GM12874 (cell line): ENCODE results near the gene MYO18A.

Source experiments
- TF ChIP-seq, protein P1 (sequence below): IDR thresholded peaks from 2 replicates; pipeline ENCODE4 v1.5.1; 2011; ENCODE audit warnings: low read depth, mild to moderate bottlenecking, control low read depth, low read length, moderate library complexity; ENCODE audit not compliant: insufficient read depth

MYO18A gene

DNA sequence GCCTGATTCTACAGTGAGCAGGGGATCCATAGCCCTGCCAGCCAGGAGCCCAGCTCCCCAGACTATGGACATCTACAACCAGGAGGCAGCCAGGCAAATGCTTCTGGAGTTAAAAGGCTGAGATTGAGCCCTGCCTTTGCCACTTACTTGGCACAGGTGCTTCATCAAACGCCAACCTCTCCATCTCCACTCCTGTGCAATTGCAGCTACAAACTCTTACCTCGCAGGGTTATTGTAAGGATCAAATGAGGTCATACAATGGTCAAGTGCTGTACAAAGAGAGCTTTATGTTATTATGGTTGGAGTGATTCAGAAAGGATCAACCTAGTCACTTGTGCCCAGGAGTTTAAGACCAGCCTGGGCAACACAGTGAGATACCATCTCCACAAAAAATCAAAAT is 9.8 kb upstream of the MYO18A start:
- TF ChIP-seq, protein P1, sequence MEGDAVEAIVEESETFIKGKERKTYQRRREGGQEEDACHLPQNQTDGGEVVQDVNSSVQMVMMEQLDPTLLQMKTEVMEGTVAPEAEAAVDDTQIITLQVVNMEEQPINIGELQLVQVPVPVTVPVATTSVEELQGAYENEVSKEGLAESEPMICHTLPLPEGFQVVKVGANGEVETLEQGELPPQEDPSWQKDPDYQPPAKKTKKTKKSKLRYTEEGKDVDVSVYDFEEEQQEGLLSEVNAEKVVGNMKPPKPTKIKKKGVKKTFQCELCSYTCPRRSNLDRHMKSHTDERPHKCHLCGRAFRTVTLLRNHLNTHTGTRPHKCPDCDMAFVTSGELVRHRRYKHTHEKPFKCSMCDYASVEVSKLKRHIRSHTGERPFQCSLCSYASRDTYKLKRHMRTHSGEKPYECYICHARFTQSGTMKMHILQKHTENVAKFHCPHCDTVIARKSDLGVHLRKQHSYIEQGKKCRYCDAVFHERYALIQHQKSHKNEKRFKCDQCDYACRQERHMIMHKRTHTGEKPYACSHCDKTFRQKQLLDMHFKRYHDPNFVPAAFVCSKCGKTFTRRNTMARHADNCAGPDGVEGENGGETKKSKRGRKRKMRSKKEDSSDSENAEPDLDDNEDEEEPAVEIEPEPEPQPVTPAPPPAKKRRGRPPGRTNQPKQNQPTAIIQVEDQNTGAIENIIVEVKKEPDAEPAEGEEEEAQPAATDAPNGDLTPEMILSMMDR: no peak

DNA sequence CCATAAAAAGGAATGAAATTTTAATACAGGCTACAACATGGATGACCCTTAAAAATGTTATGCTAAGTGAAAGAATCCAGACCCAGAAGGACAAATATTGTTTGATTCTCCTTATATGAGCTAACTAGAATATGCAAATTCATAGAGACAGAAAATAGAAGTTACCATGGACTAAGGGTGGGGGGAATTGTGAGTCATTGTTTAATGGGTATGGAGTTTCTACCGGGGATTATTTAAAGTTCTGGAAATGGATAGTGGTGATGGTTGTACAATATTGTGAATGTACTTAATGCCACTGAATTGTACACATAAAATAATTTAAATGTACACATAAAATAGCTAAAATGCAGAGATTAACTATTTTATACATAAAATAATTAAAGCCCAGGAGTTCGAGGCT is 9.2 kb upstream of the MYO18A start:
- TF ChIP-seq, protein P1: no peak

DNA sequence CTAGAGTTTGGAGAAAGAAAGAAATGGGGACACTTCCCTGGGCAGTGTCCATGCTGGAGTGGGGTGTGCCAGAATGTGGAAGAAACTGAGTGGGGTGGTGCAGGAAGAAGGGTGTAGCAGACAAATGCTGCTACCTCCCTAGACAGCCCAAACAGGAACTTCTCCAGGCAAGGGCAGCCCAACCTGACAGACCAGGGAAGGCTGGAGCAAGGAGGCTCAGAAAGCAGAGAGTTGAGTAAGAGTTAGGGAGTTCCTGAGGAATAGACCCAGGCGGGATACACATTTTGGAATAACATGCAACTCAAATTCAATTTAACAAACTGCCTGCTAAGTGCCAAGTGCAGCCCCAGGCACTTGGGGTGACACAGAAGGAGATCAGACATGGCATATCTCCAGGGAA is 1.0 kb upstream of the MYO18A start:
- TF ChIP-seq, protein P1: no peak

DNA sequence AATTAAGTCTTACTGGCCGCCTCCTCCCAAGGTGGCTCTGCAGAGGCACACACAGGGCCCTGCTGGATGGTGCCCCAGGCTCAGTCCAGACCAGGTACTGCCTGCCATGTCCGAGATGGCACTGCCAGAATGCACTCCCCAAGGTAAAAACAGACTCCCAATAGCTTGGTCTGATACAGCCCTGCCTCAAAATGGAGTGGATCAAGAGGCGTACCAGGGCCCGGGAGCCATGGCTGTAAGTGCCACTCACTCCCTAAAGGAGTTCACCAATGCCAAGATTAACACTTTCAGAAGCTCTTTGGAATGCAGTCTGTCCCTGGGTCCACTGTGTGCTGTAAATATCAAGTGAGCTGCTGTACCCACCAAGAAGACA is 576 bp upstream of the MYO18A start:
- TF ChIP-seq, protein P1: no peak

DNA sequence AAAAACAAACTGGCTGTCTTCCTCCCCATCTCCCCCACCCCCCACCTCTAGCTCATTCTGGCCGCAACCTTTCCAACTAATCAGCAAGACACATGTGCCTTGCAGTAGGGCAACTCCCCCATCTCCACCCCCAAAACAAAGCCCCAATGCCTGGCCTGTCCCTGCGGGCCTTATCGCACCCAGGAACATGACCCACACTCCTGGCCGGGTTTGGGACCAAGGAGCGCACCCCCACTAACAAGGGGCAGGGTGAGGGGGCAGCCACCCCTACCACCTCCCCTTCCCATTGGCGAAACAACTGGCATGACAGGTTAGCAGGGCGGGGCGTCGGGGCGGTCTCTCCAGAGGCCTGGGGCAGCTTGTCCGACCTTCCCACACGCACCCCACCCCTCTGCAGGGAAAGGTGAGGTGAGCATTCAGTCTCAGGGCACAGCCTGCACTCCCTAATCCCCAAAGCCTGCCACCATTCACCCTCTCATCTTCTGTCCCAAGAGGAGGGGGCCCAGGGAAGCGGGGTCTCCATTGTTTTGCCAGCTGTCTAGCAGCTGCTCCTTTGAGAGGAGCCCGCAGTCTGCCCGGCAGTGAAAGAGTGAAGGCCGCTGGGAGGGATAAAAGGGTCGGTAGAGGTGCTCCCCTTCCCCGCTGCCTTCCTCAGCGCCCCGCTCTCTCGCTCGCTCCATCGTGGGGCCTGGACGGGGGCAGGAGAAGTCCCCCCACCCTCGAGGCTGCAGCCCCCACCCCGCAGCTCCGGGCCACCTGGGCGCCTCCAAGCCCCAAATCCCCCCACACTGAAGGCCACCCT is 765 bp downstream of the MYO18A start:
- TF ChIP-seq, protein P1: no peak

DNA sequence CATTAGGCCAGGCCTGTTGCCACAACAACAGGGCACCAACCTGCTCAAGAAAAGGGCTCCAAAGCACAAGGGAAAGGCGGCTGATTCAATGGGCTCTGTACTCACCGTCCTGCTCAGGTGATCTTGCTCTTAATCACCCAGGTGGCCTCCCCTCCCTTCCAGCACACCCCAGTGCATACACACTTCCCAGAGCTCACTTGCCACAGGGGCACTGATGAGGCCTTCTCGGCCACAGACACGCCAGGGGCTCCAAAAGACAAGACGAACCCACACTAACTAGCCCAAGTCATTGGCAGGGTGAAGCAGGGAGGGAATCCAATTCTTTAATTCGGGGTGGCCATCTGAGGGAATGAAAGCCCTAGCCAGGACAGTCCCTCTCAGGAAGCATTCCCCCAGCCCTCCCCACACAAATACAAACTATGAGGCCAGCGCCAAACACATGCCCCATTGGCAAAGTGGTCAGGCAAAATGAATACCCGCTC is 1.4 kb downstream of the MYO18A start:
- TF ChIP-seq, protein P1: no peak

DNA sequence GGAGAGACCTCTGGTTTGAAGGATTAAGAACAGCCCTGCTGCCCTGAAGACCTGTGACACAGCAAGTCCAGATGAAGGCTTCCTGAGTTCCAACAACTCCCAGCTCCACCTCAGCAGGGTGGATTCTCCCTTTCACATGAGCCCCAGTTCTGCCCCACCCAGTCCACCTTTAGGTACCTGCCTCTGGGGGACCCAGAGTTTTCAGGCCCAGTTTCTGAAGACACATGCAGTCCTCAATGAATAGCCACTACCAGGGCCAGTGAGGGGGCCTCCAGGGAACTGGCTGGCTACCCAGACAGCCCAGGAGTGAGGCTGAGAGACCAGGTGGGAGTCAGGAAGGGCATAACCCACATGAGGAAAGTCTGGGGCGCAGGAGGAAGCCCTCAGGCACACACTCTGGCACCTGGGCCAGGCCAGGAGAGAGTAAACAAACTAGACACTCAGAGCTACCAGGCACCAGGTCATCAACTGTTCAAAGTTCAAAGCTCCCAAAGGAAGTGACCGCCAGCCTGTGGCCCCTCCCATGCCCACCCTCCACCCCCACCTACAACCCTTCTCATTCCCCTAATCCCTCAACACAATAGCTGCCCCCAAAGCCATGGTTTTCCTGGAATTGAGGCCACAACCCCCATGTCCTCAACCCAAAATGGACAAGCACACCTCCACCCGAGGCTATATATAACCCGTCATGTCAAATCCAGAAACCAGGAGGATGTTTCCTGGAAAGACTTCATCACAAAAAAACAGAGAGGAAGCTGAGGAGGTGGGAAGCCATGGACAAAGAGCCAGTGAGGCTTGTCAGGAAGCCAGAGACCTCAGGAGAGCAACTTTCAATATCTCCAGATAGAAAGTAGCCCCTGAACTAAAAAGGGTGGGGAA is 2.1 kb downstream of the MYO18A start:
- TF ChIP-seq, protein P1: no peak
